Cardiac fibroblast (primary cell): ENCODE results near the gene RFNG.
A peak's percentile ranks its signal among the peaks of the same experiment; 100 is the strongest.

Source experiments
- DNase-seq, 2 donors: peaks; one replicate each; pipeline versions ENCODE4 v3.0.0 to v3.0.0-alpha.2; 2010; ENCODE audit warnings: low read depth in 2 of 2
- H3K4me3 ChIP-seq, 2 donors: replicated peaks in 1 of 2; 1 replicate in 1 of 2; 2 replicates in 1 of 2; pipeline ENCODE4 v1.5.1; 2011; ENCODE audit warnings: low read depth in 2 of 2, low read length in 2 of 2, mild to moderate bottlenecking in 2 of 2, moderate library complexity in 1 of 2
- CTCF ChIP-seq: IDR thresholded peaks from one replicate; pipeline ENCODE4 v1.5.1; 2011; ENCODE audit warnings: low read depth, mild to moderate bottlenecking, low read length, inconsistent platforms

The RFNG gene

GRCh38 chr17:82031885-82032627 is 19.6 kb downstream of the RFNG start:
- TF ChIP-seq CTCF: no peak
- H3K4me3 ChIP-seq: peak overlapping the region; percentile 45 to 50
- DNase-seq: no peak

GRCh38 chr17:82031303-82031884 is 20.2 kb downstream of the RFNG start, which contains the start of gene RAC3:
Gene RAC3 (plus strand): TSS chr17:82031678. CDS start chr17:82031762, 84 bp downstream.
- peak in 1 of 2 donors; percentile 36 for DNase-seq
- no peak for TF ChIP-seq CTCF

GRCh38 chr17:82030470-82031302 is 20.9 kb downstream of the RFNG start:
- DNase-seq: peak; percentile 86 to 89
- H3K4me3 ChIP-seq: peak overlapping the region; percentile 49 to 51
- peak; percentile 87 for TF ChIP-seq CTCF

More at GRCh38 chr17:82031303-82031884, 20.2 kb downstream of the RFNG start, which contains the start of gene RAC3:
- peak within 1 kb of the TSS; percentile 50 to 51 for H3K4me3 ChIP-seq

- no peak for DNase-seq
- no peak for TF ChIP-seq CTCF
- no peak overlapping the region for H3K4me3 ChIP-seq
Measured at GRCh38 chr17:82029990-82030469, 21.6 kb downstream of the RFNG start.

- TF ChIP-seq CTCF: no peak
Measured at GRCh38 chr17:82029391-82029790, 22.2 kb downstream of the RFNG start.

GRCh38 chr17:82028966-82029365 is 22.6 kb downstream of the RFNG start:
- no peak for DNase-seq
- H3K4me3 ChIP-seq: no peak overlapping the region
- no peak for TF ChIP-seq CTCF

More at GRCh38 chr17:82029391-82029790, 22.2 kb downstream of the RFNG start:
- H3K4me3 ChIP-seq: no peak overlapping the region
- DNase-seq: no peak
